ENCODE data around the gene IGFBPL1.

- TF ChIP-seq CTCF (IDR thresholded peaks at IDR 0.05) (no peak), POLR2AphosphoS5 (IDR thresholded peaks at IDR 0.05) (no peak)
Measured at GRCh38 chr9:38434365-38434764, 10.1 kb upstream of the IGFBPL1 start.

All from gastroesophageal sphincter (tissue), 3 donors.